ENCODE results near the gene NAB2. TPM values are rescaled to one million over a fixed set of nuclear protein-coding genes. Genes with fewer than 3 reads are reported as not detected.
"Not testable (repeated sequence)": the region's sequence is repeated elsewhere in the genome, so short reads cannot be mapped to it uniquely, and the experiment has no call there.

NAB2 gene
- total RNA-seq, 1 donor, result 41.8 TPM

GRCh38 chr12:57069523-57069922 is 19.4 kb upstream of the NAB2 start:
- peak; percentile 95 for DNase-seq (ENCODE audit: low read depth)
- peak; percentile 95 for TF ChIP-seq CTCF (IDR thresholded peaks at IDR 0.05; ENCODE audit: insufficient read depth, low read length)
- H3K4me3 ChIP-seq (ENCODE audit: low read depth, low read length), result no peak overlapping the region

- no peak for TF ChIP-seq CTCF (IDR thresholded peaks at IDR 0.05; ENCODE audit: insufficient read depth, low read length)
- peak; percentile 70 for DNase-seq (ENCODE audit: low read depth)
- H3K4me3 ChIP-seq (ENCODE audit: low read depth, low read length), result no peak overlapping the region
Observed at GRCh38 chr12:57072661-57073060, 16.3 kb upstream of the NAB2 start.

- DNase-seq (ENCODE audit: low read depth); H3K4me3 ChIP-seq (ENCODE audit: low read depth, low read length): not testable (repeated sequence)
Observed at GRCh38 chr12:57073566-57074450, 15.1 kb upstream of the NAB2 start.

GRCh38 chr12:57078519-57079404 is 10.2 kb upstream of the NAB2 start, which contains the start of gene NEMP1:
TSS of gene NEMP1 (minus strand) at chr12:57078791. CDS start at chr12:57078745, 46 bp downstream.
- TF ChIP-seq CTCF (IDR thresholded peaks at IDR 0.05; ENCODE audit: insufficient read depth, low read length), result no peak
- DNase-seq (ENCODE audit: low read depth), result peak; percentile 100
- peak within 1 kb of the TSS; percentile 84 for H3K4me3 ChIP-seq (ENCODE audit: low read depth, low read length)

- H3K4me3 ChIP-seq (ENCODE audit: low read depth, low read length), result no peak overlapping the region
- no peak for TF ChIP-seq CTCF (IDR thresholded peaks at IDR 0.05; ENCODE audit: insufficient read depth, low read length)
- no peak for DNase-seq (ENCODE audit: low read depth)
Observed at GRCh38 chr12:57079821-57080220, 9.1 kb upstream of the NAB2 start.

- no peak for TF ChIP-seq CTCF (IDR thresholded peaks at IDR 0.05; ENCODE audit: insufficient read depth, low read length)
- no peak overlapping the region for H3K4me3 ChIP-seq (ENCODE audit: low read depth, low read length)
- DNase-seq (ENCODE audit: low read depth), result no peak
Observed at GRCh38 chr12:57080855-57081254, 8.1 kb upstream of the NAB2 start.

GRCh38 chr12:57085999-57086492 is 2.9 kb upstream of the NAB2 start:
- peak overlapping the region; percentile 83 for H3K4me3 ChIP-seq (ENCODE audit: low read depth, low read length)
- DNase-seq (ENCODE audit: low read depth), result peak; percentile 82
- no peak for TF ChIP-seq CTCF (IDR thresholded peaks at IDR 0.05; ENCODE audit: insufficient read depth, low read length)

Measured in fibroblast of the aortic adventitia (primary cell).